GF-D8 (cell line): ENCODE data around the gene ELK4.

ENCODE experiments used
- DNase-seq: peaks from one replicate; lab custom pipeline; 2025; lab: John Stamatoyannopoulos, UW

Gene ELK4, protein sequence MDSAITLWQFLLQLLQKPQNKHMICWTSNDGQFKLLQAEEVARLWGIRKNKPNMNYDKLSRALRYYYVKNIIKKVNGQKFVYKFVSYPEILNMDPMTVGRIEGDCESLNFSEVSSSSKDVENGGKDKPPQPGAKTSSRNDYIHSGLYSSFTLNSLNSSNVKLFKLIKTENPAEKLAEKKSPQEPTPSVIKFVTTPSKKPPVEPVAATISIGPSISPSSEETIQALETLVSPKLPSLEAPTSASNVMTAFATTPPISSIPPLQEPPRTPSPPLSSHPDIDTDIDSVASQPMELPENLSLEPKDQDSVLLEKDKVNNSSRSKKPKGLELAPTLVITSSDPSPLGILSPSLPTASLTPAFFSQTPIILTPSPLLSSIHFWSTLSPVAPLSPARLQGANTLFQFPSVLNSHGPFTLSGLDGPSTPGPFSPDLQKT

GRCh38 chr1:205631768-205632668 is at the start of gene ELK4:
TSS of gene ELK4 (minus strand) at chr1:205632011. CDS start at chr1:205623882, 8,129 bp downstream.
- peak; percentile 90 for DNase-seq

DNA sequence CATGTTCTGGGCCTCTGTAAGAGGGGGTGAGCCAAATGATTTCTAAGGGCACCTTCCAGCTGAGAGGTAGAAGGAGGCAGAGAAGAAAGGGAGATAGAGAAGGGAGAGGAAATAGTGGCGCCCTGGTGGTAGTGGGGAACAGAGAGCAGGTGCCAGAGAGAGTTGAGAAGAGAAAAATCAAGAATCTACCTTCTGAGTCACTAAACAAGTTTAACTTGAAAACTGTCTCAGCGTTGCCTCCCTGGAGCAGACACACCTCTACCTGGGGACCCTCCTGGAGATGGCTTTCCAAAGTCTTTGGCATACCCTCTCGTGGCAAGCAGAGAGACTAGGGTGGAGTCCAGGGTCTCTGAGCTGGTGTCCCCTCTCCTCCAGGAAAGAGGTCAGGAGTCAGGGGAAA is 49.6 kb upstream of the ELK4 start:
- no peak for DNase-seq

GRCh38 chr1:205680073-205680851 is 48.5 kb upstream of the ELK4 start, which contains the start of gene SLC45A3:
TSS of gene SLC45A3 (minus strand) at chr1:205680509. CDS start at chr1:205664656, 15,853 bp downstream.
- no peak for DNase-seq

- no peak for DNase-seq
Measured at GRCh38 chr1:205678286-205679111, 46.7 kb upstream of the ELK4 start.

GRCh38 chr1:205677167-205677566 is 45.4 kb upstream of the ELK4 start:
- DNase-seq = peak; percentile 55

- no peak for DNase-seq
Measured at GRCh38 chr1:205676597-205676996, 44.8 kb upstream of the ELK4 start.

GRCh38 chr1:205676002-205676401 is 44.2 kb upstream of the ELK4 start:
- no peak for DNase-seq

- DNase-seq = no peak
Measured at GRCh38 chr1:205675247-205675646, 43.4 kb upstream of the ELK4 start.

DNA sequence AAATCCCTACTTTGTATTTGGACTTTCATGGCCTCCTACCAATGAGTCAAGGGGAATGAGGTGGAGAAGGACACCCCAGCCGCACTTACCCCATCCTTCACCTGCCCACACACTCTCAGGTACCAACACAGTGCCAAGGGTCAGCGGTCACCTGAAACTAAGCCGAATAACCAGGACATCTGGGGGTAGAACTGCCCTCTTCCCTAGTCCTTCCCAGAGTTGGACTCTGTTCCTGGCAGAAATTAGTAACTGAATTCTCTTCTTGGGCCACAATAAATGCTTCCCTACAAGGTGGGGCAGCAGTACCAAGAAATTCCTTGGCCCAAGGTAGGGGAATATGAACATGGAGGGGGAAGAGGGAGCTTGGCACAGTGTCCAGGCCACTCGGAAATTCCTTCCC is 41.2 kb upstream of the ELK4 start:
- DNase-seq = no peak

DNA sequence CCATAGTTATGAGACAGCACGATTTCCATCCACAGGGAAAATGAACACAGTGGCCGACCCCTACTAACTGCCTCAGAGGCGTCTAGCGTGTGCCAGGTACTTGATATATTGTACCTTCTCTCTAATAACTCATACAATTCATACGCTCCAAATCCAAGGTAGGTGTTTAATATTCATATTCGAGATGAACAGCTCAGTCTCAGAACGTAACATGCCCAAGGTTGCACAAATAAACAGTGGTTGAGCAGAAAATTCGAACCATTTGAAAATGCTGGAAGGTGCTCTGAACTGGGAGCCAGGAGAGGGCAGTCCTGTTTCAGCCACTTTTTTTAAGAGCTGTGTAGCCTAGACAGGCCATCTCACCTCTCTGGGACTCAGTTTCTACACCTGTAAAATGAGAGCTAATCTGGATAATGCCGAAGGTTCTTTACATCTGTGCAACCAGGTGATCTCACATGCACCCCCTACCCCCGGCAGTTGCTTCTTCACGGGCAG is 40.6 kb upstream of the ELK4 start:
- DNase-seq = no peak

DNA sequence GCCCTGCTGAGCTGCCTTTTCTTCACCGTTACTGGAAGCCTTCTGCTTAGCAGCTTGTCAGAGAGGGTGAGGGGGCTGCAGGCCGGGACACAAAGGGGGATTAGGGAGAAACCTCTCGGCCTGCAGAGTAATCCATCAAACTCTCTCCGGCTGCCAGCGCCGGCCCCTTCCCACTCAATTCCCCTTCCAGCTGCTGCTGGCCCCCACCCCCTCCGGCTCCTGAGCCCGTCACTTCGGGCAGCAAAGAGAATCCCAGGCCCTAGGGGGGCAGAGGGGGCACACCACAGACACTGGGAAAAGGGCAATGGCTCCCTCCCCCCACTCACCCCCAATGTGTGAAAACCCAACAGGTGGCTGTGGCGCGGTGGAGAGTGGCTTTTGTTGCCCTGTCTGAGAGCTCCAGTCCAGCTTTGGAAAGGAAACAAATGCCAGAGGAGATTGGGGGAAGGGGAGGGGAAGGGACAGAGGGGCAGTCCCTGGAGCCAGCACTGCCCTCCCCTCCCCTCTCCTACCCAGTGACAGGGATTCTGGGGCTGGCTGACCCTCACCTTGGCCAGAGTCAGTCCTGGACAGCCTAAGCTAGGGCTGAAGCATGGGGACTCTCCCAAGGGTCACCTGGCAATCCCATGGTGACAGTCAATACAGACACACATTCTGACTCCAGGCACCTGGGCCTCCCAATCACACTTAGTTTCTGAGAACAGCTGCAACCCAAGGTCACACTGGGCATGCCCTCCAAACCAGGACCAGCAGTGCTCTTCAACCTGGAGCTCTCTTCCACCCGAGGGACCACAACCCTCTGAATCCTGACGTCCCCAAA is 39.0 kb upstream of the ELK4 start:
- DNase-seq = no peak

GRCh38 chr1:205670150-205670446 is 38.3 kb upstream of the ELK4 start:
- no peak for DNase-seq

DNA sequence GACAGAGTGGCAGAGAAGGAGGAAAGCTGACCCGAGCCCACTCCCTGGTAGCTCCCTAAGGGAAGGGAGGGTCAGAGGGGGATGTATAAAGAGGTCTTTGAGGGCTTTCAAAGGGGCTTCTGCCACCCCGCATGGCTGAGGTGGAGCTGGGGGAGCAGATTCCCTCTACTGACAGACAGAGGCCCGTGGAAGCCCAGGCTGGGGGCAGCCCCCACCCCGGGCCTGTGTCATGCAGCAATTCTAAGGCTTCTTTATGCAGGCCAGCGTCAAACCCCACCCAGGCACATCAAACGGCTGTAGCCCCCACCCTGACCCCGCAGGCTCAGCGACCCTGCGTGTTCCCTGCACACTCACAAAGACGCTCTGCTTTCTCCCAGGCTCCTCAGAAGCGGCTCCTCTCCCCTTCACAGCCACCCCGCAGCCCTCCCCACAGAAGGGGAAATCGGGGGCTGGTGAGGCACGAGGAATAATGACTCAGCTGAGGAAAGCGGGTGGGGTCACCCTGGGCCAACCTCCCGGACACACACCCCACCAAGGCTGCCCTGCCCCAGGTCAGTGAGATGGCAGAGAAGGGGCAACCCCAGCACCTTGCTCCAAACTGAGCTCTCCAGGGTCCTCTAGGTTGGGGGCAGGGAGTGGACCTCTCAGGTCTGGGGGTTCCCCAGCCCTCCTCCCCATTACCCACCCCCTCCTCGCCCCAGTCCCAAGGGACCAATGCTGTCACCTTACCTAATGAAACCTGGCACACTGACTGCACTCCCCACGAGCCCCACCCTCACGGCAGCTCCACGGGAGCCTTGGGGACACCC is 37.7 kb upstream of the ELK4 start:
- no peak for DNase-seq

DNA sequence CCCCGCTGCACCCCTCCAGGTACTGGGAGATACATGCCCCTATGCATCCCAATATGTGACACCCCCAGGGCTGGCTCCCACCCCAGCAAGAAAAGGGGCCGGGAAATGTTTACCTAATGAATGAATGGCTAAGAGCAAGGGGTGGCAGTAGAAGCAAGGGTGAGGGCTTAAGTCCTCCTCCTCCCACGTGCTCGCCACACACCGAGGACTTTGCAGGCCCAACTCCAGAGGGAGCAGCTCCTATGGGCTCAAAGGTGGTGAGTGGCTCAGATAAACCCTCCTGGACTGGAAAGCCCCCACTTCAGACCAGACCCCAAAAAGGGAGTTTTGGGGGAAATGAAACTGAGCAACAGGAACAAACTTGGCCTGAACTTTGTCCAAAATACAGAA is 37.1 kb upstream of the ELK4 start:
- DNase-seq = no peak

DNA sequence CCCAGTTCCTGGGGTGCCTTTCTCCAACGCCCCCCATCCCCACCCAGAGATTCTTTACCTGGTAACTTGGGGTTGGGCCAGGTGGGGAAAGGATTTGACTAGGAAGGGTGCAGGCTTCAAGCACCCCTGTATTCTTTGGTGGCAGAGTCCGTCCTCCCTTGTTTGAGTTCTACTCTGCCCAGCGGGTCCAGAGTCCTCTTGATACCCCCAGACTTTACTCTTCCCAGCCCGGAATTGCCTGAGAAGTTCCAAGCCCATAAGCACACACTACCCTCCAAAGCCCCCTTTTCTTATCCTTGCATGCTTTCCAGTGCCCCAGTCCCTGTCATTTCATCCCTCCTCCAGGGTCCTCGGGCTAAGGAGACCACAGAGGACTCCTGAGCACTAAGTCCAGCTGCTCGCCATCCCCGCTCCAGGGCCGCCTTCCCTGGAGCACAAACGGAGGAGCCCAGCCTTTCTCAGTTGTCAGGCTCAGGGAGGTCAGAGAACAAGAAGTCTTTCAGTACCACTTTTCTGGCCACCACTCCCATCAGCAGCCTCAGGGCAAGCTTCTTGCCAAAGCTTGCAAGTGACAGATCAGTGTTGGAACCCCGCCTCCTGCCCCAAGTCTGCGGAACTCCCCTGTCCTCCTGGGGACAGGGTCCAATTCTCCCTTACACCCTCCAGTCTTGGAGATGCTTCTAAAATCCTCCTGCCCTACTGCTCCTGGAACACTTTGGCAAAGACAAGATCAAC is 36.3 kb upstream of the ELK4 start:
- DNase-seq = no peak

DNA sequence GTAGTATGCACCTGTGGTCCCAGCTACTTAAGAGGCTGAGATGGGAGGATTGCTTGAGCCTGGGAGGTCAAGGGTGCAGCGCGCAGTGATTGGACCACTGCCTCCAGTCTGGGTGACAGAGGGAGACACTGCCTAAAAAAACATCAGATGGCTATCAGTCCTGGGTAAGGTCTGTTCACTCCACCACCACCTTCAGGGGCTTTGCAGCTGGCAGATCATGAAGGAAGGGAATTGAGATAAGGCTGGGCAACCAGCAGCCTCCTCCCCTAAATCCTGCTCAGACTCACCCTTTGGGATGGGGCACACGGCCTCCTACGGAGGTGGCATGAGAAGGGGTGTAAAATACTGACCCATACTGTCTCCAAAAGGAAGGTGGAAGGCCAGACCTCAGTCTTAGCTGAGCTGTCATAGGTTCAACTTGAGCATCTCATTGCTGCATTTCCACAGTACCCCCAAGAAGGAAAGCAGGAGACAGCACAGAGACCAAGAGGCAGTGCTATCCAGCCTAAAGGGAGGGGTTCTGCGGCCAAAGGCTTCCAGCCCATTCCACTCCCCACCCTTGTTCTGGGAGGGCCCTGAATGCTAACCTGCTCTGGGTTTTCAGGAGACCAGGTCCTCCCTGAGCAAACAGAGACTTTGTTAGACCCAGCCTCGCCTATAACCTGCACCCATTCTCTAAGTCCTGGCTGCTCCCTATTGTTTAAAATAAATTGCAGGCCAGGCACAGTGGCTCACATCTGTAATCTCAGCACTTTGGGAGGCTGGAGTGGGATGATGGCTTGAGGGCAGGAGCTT is 34.8 kb upstream of the ELK4 start:
- no peak for DNase-seq

GRCh38 chr1:205665201-205666045 is 33.6 kb upstream of the ELK4 start:
- DNase-seq = peak; percentile 51
